ENCODE data around the gene TMEM60.

DNA sequence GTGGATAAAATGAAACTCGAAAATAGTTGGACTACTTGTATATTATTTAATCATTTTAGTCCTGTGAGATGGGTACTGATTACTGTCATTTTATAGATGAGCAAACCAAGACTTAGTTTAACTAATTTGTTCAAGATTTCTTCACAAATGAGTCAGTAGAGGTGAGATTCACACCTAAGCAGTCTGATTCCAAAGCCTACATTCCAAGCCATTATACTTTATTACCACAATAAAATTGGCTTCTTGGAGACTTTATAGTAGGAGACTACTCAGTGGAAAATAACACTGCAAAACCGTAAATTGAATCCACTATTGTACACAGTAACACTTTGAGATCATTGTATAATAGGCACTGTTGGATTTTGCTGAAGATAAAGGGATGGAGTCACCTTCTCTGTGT, 2.5 kb upstream of the TMEM60 start:
- TF ChIP-seq, protein P1, sequence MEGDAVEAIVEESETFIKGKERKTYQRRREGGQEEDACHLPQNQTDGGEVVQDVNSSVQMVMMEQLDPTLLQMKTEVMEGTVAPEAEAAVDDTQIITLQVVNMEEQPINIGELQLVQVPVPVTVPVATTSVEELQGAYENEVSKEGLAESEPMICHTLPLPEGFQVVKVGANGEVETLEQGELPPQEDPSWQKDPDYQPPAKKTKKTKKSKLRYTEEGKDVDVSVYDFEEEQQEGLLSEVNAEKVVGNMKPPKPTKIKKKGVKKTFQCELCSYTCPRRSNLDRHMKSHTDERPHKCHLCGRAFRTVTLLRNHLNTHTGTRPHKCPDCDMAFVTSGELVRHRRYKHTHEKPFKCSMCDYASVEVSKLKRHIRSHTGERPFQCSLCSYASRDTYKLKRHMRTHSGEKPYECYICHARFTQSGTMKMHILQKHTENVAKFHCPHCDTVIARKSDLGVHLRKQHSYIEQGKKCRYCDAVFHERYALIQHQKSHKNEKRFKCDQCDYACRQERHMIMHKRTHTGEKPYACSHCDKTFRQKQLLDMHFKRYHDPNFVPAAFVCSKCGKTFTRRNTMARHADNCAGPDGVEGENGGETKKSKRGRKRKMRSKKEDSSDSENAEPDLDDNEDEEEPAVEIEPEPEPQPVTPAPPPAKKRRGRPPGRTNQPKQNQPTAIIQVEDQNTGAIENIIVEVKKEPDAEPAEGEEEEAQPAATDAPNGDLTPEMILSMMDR (IDR thresholded peaks at IDR 0.05) = no peak
- TF ChIP-seq POLR2A (IDR thresholded peaks at IDR 0.05) (no peak), EP300 (IDR thresholded peaks at IDR 0.05) (no peak)
